SK-MEL-5 (cell line): ENCODE data around the gene NCK1. TPM values are rescaled to one million over a fixed set of nuclear protein-coding genes. Genes with fewer than 3 reads are reported as not detected.

ENCODE experiments used
- DNase-seq: peaks from one replicate; pipeline ENCODE4 v3.0.0-alpha.2; 2016; ENCODE audit warnings: low read depth, low spot score
- in situ Hi-C: cut with HindIII; loops from 2 replicates; pipeline ENCODE4 v1.10.0; 2016; ENCODE audit warnings: low sequenced_read_pairs, high pct_unique_total_duplicates, low pct_unique_long_range_greater_than_20kb
- polyA plus RNA-seq, 2 experiments: library from polyadenylated mRNA; depleted of rRNA; stranded (reverse); fragments of >200 nt; gene quantifications; 2 replicates each; pipeline ENCODE4 v1.2.3, GENCODE V29; 2015
- total RNA-seq: library from RNA; depleted of rRNA; stranded (reverse); fragments of >200 nt; shearing (Covaris generic); gene quantifications from 2 replicates; pipeline ENCODE4 v1.2.3, GENCODE V29; 2014; rRNA removed

Gene NCK1
- 40.0 and 43.8 TPM in 2 replicates for total RNA-seq
- polyA plus RNA-seq (2015; cell fraction: cytosol; rRNA removed) = 36.1 and 39.9 TPM in 2 replicates
- polyA plus RNA-seq (2015; cell fraction: nucleus; rRNA removed) = 18.6 and 20.2 TPM in 2 replicates

- in situ Hi-C loops = no loop called here
These were observed at the start of gene NCK1 for GRCh38 chr3:136861890-136862616. NCK1 (plus strand) TSS chr3:136862208; CDS start chr3:136928002, 65,794 bp downstream.

GRCh38 chr3:136817448-136817847 is 44.6 kb upstream of the NCK1 start:
- in situ Hi-C loops = no loop called here
- DNase-seq = peak; percentile 21

More at GRCh38 chr3:136861890-136862616, at the start of gene NCK1:
- DNase-seq = peak; percentile 97

DNA sequence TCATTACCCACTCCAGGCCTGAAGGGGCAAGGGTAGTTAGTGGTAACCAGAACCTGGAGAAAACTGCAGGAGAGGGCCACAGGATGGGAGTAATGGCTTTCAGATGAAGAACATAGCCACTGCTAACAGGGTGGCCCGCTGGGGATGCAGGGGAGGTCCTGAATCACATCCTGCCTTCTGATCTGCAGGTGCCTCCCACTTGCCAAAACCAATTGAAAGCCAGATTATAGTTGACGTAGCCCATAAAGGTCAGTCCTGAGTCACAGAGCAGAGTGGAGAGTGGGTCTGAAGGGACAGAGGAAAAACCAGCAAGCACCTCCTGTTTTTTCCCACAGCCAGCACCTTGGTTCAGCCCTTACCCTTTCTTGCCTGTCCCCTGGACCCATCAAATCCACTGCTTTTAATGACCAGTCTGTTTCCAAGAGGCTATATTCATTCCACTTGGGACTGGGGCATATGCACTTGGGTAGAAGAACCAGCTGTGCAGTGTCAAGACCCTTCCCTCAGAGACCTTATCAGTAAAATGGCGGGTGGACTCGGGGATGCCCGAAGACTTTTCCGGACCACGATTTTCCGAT is 43.7 kb upstream of the NCK1 start:
- DNase-seq = peak; percentile 85
- in situ Hi-C loops = no loop called here

- in situ Hi-C loops = no loop called here
- peak; percentile 57 for DNase-seq
These were observed 43.1 kb upstream of the NCK1 start, which contains the start of gene SLC35G2 for GRCh38 chr3:136818769-136819391. SLC35G2 (plus strand) TSS chr3:136819126; CDS start chr3:136854461, 35,335 bp downstream.

GRCh38 chr3:136819392-136819730 is 42.6 kb upstream of the NCK1 start:
- in situ Hi-C loops = no loop called here
- DNase-seq = peak; percentile 17

DNA sequence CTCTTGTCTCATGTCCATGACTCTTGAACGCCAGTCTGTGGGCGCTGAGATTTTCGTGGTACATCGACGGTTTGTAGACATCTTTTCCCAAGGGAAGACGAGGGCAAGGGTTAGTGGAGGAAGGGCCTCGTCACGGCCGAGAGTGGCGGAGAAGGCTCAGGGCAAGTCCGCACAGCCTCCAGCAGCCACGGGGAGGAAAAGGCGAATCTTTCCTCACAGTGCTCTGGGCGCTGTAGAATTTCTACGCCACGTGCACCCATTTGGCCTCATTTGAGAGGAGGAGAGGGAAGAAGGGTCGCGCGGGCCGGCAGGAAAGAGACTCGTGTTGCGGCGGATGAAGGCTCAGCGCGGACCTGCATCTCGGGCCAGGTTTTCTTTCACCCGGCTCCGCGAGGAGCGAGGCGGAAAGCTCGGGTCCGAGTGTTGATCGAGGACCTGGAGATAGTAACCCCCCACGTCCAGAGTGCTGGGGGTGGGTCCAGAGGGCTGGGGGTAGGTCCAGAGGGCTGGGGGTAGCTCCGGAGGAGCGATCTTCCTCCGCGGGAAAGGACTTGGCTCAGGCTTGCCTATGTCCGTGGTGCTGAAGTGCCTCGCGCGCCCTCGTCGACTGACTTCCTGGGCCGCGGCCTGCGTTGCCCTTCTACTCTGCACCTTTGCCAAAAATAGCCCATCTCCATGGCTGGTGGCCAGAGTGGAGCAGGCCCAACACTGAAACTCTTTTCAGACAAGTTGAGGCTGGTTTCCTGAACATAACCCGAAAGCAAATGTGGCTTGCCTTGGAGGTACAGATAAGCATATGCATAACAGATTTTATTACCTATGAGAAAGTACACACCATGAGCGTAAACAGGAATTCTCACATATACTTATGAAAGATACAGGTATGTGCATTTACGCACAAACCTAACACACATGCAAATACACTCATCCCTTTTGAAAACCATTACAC is 42.0 kb upstream of the NCK1 start:
- in situ Hi-C loops = no loop called here
- peak; percentile 7 for DNase-seq

GRCh38 chr3:136831461-136831860 is 30.5 kb upstream of the NCK1 start:
- in situ Hi-C loops = no loop called here
- no peak for DNase-seq

GRCh38 chr3:136835089-136835812 is 26.8 kb upstream of the NCK1 start:
- no peak for DNase-seq
- in situ Hi-C loops = no loop called here

DNA sequence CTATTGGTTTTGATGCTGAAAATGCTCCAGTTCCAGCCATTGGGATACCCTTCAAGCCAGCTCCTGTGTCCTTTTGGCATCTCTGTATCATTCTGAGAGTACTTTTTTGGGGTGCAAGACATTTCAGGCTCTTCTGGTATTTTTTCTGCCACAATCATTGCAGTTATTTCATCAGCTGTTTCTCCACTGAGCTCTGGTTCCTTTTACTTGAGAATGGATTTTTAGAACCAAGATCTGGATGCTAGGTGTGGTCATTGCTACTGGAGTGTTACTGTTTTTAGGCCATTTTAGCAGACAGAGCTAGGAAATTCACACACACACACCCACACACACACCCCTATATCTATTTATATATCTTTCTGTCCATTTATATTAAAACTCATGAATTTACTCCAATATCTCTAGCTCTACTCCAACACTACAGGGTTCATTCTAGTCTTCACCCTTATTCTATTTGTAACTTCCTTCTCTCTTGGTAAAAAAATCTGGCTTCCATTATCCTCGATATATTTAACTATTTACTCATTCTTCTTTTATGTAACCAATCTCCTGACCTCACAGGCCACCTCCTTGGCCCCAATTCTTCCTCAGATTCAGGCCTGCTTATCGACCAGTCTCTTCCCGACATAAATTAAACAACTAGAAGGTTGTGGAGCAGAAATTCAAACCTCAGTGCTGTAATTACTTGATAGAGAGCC is 26.0 kb upstream of the NCK1 start:
- in situ Hi-C loops = no loop called here
- no peak for DNase-seq

DNA sequence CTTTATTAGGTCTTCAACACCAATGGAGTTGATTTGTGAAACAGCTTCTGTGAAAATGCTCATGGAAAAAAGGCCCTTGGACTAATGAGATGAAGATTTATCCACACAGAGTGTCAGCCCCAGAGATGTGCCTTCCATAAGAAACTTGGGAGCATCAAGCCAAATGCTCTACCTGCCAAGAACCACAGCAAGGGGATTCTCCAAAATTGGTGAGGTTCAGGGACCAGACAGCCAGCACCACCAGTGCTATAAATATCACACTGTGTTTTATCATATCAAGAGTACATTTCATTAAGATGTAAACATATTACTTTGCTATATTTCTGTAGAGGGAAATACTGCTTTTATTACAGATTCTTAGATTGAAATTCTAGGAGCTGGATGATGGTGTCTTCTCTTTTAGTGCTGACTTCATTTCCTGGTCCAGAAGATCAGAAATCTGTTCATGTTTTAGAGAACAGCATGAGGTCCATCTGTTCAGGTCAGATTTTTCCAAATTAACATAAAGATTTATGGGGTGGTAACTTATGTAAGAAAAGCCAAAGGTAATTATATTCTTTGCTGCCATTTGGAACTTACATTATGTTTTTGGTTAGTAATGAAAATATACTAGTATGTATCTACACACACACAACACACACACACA is 25.4 kb upstream of the NCK1 start:
- in situ Hi-C loops = no loop called here
- DNase-seq = no peak

GRCh38 chr3:136838641-136839555 is 23.1 kb upstream of the NCK1 start:
- in situ Hi-C loops = no loop called here
- no peak for DNase-seq

DNA sequence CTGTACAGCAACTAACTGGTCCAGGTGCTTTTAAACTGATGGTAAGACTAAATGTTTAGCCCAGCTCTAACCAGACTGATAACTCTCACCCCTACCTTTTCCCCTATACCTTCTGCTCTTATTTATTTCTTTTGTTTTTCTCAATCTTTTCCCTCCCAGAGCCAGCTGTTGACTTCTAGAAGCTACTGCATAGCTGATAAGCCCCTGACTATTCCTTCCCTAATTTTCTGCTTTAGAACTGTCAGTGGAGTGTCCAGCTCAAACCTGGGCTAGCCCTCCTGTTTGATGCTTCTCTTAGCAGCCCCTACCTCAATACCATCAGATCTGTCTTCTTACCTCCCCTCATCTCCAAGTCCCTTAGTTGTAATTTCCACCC is 22.5 kb upstream of the NCK1 start:
- in situ Hi-C loops = no loop called here

DNA sequence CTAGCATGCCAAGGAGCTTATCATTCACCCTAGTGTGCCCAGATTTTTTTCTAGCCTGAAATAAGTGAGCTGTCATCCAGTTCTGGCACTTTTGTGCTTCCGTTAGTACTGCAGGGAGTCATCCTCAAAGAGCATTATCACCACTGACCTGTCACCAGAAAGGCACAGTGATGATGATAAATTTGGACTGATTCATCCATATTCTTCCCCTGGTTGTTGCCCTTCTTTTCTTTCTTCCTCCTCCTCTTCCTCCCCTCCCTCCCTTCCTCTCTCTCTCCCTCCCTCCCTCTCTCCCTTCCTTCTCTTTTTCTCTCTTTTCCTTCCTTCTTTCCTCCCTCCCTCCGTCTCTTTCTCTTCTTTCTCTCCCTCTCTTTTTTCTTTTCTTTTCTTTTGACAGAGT is 21.8 kb upstream of the NCK1 start:
- DNase-seq = no peak
- in situ Hi-C loops = no loop called here

More for the DNA sequence above, 22.5 kb upstream of the NCK1 start:
- DNase-seq = no peak

- DNase-seq = no peak
- in situ Hi-C loops = no loop called here
These were observed 19.7 kb upstream of the NCK1 start for GRCh38 chr3:136842294-136842693.

DNA sequence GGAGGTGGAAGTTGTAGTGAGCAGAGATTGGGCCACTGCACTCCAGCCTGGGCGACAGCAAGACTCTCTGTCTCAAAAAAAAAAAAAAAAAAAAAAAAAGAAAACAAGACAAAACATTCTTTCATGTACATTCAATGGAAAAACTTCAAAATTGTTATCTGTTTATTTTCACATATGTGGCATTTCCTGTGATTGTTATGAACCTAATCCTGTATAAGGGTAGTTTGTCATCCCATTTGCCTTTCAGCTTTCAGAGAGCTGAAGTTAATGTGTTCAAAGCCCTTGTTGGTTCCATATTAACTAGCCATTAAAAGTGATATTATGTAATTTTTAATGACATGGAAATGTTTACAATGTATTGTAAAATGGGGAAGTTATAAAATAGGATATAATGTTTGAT is 17.3 kb upstream of the NCK1 start:
- in situ Hi-C loops = no loop called here

More for the DNA sequence above, 17.3 kb upstream of the NCK1 start:
- DNase-seq = no peak
